Esophagus muscularis mucosa (tissue), 4 donors: ENCODE results near the gene MTHFD2L.

ENCODE experiments used
- CTCF ChIP-seq, 3 experiments: fragments of 200-600 bp in 2 of 3; fragments of 450-650 bp in 1 of 3; sonication (generic) in 2 of 3; IDR thresholded peaks; one replicate each; pipeline ENCODE4 v1.5.1; 2017 to 2019; ENCODE audit warnings: antibody characterized with exemption in 3 of 3, mild to moderate bottlenecking in 2 of 3, moderate library complexity in 1 of 3
- EP300 ChIP-seq: sonication (generic); formaldehyde crosslinking; IDR thresholded peaks from one replicate; pipeline ENCODE4 v1.6.1; 2017; ENCODE audit warnings: antibody characterized with exemption
- POLR2A ChIP-seq: fragments of 450-650 bp; IDR thresholded peaks from one replicate; pipeline ENCODE4 v1.6.1; 2017; ENCODE audit warnings: antibody characterized with exemption, moderate library complexity, mild to moderate bottlenecking, low read depth
- POLR2AphosphoS5 ChIP-seq, 2 donors: sonication (generic); formaldehyde crosslinking; IDR thresholded peaks; one replicate each; pipeline ENCODE4 v1.6.1; 2017; ENCODE audit warnings: antibody characterized with exemption in 2 of 2

DNA sequence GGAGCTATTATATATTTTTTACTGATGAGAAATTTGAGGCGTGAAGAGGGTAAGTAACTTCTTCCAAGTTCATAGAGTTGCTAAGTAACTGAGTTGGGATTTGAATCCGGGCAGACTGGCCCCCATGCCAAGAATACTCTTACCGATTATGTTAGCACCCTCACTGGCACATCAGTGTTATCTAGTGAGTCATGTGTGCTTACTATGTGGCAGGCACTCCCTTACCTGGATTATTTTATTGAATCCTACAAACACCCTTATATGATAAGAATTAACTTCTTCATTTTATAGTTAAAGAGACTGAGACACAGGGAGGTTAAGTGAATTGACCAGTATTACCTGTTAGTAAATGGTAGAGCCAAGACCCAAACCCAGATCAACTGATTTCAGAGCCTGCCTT, 20.9 kb downstream of the MTHFD2L start:
- TF ChIP-seq CTCF (IDR thresholded peaks at IDR 0.05): no peak
- no peak for TF ChIP-seq POLR2A
- no peak for TF ChIP-seq POLR2AphosphoS5 (IDR thresholded peaks at IDR 0.05)
- TF ChIP-seq EP300: no peak
